Stimulated activated CD4-positive, alpha-beta T cell treated with anti-CD3 and anti-CD28 coated beads, Interleukin-4, amount 100 ng/mL, for 4 hours (primary cell): Measurements from ENCODE around the gene C17orf107.
A peak's percentile ranks its signal among the peaks of the same experiment; 100 is the strongest.

Experiments
- DNase-seq, 2 experiments: peaks; one replicate each; pipeline ENCODE4 v3.0.0-alpha.2; 2020

The C17orf107 gene

GRCh38 chr17:4950075-4950745, 50.9 kb downstream of the C17orf107 start:
- peak in 1 of 2 experiments; percentile 39 for DNase-seq

- no peak for DNase-seq
These were observed 51.4 kb downstream of the C17orf107 start, which contains the start of gene ENO3 for GRCh38 chr17:4950746-4951204. Gene ENO3, plus strand, starts transcription at chr17:4951119. Its CDS starts 711 bp downstream, at chr17:4951830.

DNA sequence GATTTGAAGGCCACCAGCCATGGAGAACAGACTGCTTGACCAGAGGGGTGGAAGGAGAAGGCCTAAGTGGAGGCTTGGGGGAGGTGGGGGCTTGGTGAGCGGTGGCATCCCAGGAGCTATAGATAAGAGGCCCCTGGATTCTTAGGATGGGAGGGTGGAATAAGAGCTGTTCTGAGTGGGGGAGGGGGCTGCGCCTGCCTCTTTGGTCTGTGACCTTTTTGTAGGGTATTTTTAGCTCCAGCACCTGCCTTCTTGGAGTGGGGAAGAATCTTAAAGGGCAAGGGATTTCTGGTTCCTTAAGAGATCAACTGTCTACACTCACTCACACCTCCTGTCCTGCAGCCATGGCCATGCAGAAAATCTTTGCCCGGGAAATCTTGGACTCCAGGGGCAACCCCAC, 52.1 kb downstream of the C17orf107 start:
- no peak for DNase-seq
